Sigmoid colon (tissue), 7 donors: ENCODE data around the gene KRT17. TPM values are rescaled to one million over a fixed set of nuclear protein-coding genes. Genes with fewer than 3 reads are reported as not detected.
"Not testable (repeated sequence)": the region's sequence is repeated elsewhere in the genome, so short reads cannot be mapped to it uniquely, and the experiment has no call there.

Experiments used
- DNase-seq: peaks from one replicate; pipeline ENCODE4 v3.0.0-alpha.2; 2019
- H3K27ac ChIP-seq, 4 donors: fragments of 200-600 bp; sonication (generic); one replicate each; pipeline ENCODE4 v1.5.1; 2016 to 2019; ENCODE audit warnings: mild to moderate bottlenecking in 1 of 4
- H3K27me3 ChIP-seq, 3 donors: fragments of 200-600 bp; sonication (generic); one replicate each; pipeline ENCODE4 v1.5.1; 2019; ENCODE audit warnings: mild to moderate bottlenecking in 1 of 3
- H3K36me3 ChIP-seq, 4 donors: fragments of 200-600 bp; sonication (generic); one replicate each; pipeline ENCODE4 v1.5.1; 2016 to 2019
- H3K4me1 ChIP-seq, 4 donors: fragments of 200-600 bp; sonication (generic); one replicate each; pipeline ENCODE4 v1.5.1; 2017 to 2019
- H3K4me3 ChIP-seq, 4 donors: fragments of 200-600 bp; sonication (generic); one replicate each; pipeline ENCODE4 v1.5.1; 2017 to 2019; ENCODE audit warnings: mild to moderate bottlenecking in 2 of 4, moderate library complexity in 1 of 4
- H3K9me3 ChIP-seq, 4 donors: fragments of 200-600 bp in 3 of 4; sonication (generic) in 3 of 4; one replicate each; pipeline versions ENCODE4 v1.5.1 to v1.6.1; 2013 to 2019
- CTCF ChIP-seq, 4 experiments: fragments of 450-650 bp in 3 of 4; fragments of 200-600 bp in 1 of 4; IDR thresholded peaks; one replicate each; pipeline ENCODE4 v1.5.1; 2016 to 2019; ENCODE audit warnings: antibody characterized with exemption in 4 of 4, mild to moderate bottlenecking in 3 of 4, moderate library complexity in 2 of 4
- EP300 ChIP-seq, 4 donors: sonication (generic); formaldehyde crosslinking; IDR thresholded peaks; one replicate each; pipeline ENCODE4 v1.6.1; 2017; ENCODE audit warnings: antibody characterized with exemption in 4 of 4
- POLR2A ChIP-seq, 2 donors: fragments of 450-650 bp; IDR thresholded peaks; one replicate each; pipeline ENCODE4 v1.6.1; 2016; ENCODE audit warnings: antibody characterized with exemption in 2 of 2, mild to moderate bottlenecking in 2 of 2, moderate library complexity in 2 of 2
- POLR2AphosphoS5 ChIP-seq, 4 donors: sonication (generic); formaldehyde crosslinking; IDR thresholded peaks; one replicate each; pipeline ENCODE4 v1.6.1; 2017; ENCODE audit warnings: antibody characterized with exemption in 4 of 4
- WGBS, 2 donors: extraction: QIAGEN DNeasy Blood & Tissue Kit; methylation state at CpG; one replicate each; pipeline ENCODE4 v1.1.7; 2013; 5-methylcytosine and 5-hydroxymethylcytosine counted together
- intact Hi-C: fragments of 100-400 bp; cut with DNase I; formaldehyde crosslinking; loops from one replicate; pipeline ENCODE4 v1.15.1; 2023
- polyA plus RNA-seq, 3 donors: library from polyadenylated mRNA; stranded (reverse); fragments of 200-250 nt; gene quantifications; one replicate each; pipeline ENCODE4 v1.2.3, GENCODE V29; 2013
- total RNA-seq, 4 donors: library from RNA; depleted of rRNA; stranded (reverse); fragments of >200 nt; gene quantifications; one replicate each; pipeline ENCODE4 v1.1.0, GENCODE V29; 2016
- donor health status: healthy with polysubstance abuse.
- donor health status: Bipolar disorder and iron deficiency.
- donor health status: healthy.

KRT17 gene
- total and polyA plus RNA-seq, 7 donors = 0.17 to 5.3 (median 1.2) TPM; not detected in 4

GRCh38 chr17:41583137-41584127, 40.9 kb downstream of the KRT17 start:
- H3K4me1 ChIP-seq = no peaks in the 10 kb centered on the region
- DNase-seq = no peak
- H3K9me3 ChIP-seq = no peaks in the 10 kb centered on the region
- no peak for TF ChIP-seq POLR2A (IDR thresholded peaks at IDR 0.05)
- TF ChIP-seq CTCF (IDR thresholded peaks at IDR 0.05) = no peak
- no peak for TF ChIP-seq POLR2AphosphoS5 (IDR thresholded peaks at IDR 0.05)
- TF ChIP-seq EP300 (IDR thresholded peaks at IDR 0.05) = no peak
- intact Hi-C loops = no loop called here
- H3K4me3 ChIP-seq = no peak overlapping the region
- H3K27me3 ChIP-seq = no peaks in the 10 kb centered on the region
- H3K36me3 ChIP-seq = no peaks in the 10 kb centered on the region
- WGBS, 2 donors = 42 to 77% methylated on average over 33 of the region's 33 CpGs
- no peak overlapping the region for H3K27ac ChIP-seq

- intact Hi-C loops, H3K4me1 ChIP-seq, H3K36me3 ChIP-seq, H3K27ac ChIP-seq, H3K27me3 ChIP-seq, H3K4me3 ChIP-seq, H3K9me3 ChIP-seq, DNase-seq: not testable (repeated sequence)
- 89% methylated on average over 13 of the region's 13 CpGs for whole genome bisulfite sequencing, 2 donors
These were observed 42.1 kb downstream of the KRT17 start for GRCh38 chr17:41582061-41582968.

- TF ChIP-seq EP300 (IDR thresholded peaks at IDR 0.05) = no peak
- no peak for TF ChIP-seq POLR2AphosphoS5 (IDR thresholded peaks at IDR 0.05)
- TF ChIP-seq CTCF (IDR thresholded peaks at IDR 0.05) = no peak
- no peak for TF ChIP-seq POLR2A (IDR thresholded peaks at IDR 0.05)
- 90 to 94% methylated on average over 4 of the region's 4 CpGs for WGBS, 2 donors
- no peaks in the 10 kb centered on the region for H3K4me1 ChIP-seq
- intact Hi-C loops = no loop called here
- no peaks in the 10 kb centered on the region for H3K9me3 ChIP-seq
- no peaks in the 10 kb centered on the region for H3K36me3 ChIP-seq
- H3K4me3 ChIP-seq = no peak overlapping the region
- H3K27me3 ChIP-seq = peaks cover 0 to 13% (median 0%) of the 10 kb centered on the region in 3 donors
- DNase-seq = no peak
- no peak overlapping the region for H3K27ac ChIP-seq
These were observed 42.9 kb downstream of the KRT17 start for GRCh38 chr17:41581366-41582060.

- Histone ChIP-seq H3K36me3 (no peaks in the 10 kb centered on the region), H3K27me3 (peaks cover 0 to 19% (median 0%) of the 10 kb centered on the region in 3 donors), H3K9me3 (no peaks in the 10 kb centered on the region), H3K4me1 (no peaks in the 10 kb centered on the region), H3K27ac (no peak overlapping the region), H3K4me3 (no peak overlapping the region)
- DNase-seq = no peak
- intact Hi-C loops = no loop called here
- TF ChIP-seq POLR2AphosphoS5 (IDR thresholded peaks at IDR 0.05) (no peak), CTCF (IDR thresholded peaks at IDR 0.05) (no peak), POLR2A (IDR thresholded peaks at IDR 0.05) (no peak), EP300 (IDR thresholded peaks at IDR 0.05) (no peak)
- 35 to 56% methylated on average over 1 of the region's 1 CpG for WGBS, 2 donors
These were observed 43.5 kb downstream of the KRT17 start for GRCh38 chr17:41580687-41581365.
